Measurements from ENCODE around the gene KIF18A. TPM values are rescaled to one million over a fixed set of nuclear protein-coding genes. Genes with fewer than 3 reads are reported as not detected.

Gene KIF18A
- total RNA-seq, 4 donors from 2014 or later = 1.7 to 9.1 (median 3.6) TPM

DNA sequence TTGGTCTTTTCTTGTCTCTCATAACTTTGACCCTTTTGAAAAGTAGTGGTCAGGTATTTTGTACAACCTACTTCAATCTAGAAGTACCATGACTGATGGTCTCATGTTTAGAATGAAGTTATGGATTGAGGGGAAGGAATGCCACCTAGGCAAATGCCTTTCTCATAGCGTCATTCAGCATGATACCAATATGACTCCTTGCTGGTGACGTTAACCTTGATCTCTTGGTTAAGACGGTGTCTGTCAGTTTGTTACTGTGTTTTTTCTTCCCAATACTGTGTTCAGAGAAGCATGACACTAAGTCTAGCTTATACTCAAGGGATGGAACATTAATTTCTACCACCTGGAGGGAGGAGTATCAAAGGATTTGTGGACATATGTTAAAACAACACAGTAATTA, 130.9 kb downstream of the KIF18A start:
- no peak for DNase-seq
- Histone ChIP-seq H3K4me3 (no peak overlapping the region), H3K4me1 (no peaks in the 10 kb centered on the region), H3K27me3 (no peaks in the 10 kb centered on the region), H3K9me3 (no peaks in the 10 kb centered on the region), H3K36me3 (no peaks in the 10 kb centered on the region), H3K27ac (no peak overlapping the region)
- TF ChIP-seq, protein P1, sequence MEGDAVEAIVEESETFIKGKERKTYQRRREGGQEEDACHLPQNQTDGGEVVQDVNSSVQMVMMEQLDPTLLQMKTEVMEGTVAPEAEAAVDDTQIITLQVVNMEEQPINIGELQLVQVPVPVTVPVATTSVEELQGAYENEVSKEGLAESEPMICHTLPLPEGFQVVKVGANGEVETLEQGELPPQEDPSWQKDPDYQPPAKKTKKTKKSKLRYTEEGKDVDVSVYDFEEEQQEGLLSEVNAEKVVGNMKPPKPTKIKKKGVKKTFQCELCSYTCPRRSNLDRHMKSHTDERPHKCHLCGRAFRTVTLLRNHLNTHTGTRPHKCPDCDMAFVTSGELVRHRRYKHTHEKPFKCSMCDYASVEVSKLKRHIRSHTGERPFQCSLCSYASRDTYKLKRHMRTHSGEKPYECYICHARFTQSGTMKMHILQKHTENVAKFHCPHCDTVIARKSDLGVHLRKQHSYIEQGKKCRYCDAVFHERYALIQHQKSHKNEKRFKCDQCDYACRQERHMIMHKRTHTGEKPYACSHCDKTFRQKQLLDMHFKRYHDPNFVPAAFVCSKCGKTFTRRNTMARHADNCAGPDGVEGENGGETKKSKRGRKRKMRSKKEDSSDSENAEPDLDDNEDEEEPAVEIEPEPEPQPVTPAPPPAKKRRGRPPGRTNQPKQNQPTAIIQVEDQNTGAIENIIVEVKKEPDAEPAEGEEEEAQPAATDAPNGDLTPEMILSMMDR (IDR thresholded peaks at IDR 0.05) = no peak
- no peak for TF ChIP-seq POLR2A (IDR thresholded peaks at IDR 0.05)
- intact Hi-C loops (cut with DNase I) = no loop called here
- 75 to 89% methylated on average over 3 of the region's 3 CpGs for WGBS, 2 donors

DNA sequence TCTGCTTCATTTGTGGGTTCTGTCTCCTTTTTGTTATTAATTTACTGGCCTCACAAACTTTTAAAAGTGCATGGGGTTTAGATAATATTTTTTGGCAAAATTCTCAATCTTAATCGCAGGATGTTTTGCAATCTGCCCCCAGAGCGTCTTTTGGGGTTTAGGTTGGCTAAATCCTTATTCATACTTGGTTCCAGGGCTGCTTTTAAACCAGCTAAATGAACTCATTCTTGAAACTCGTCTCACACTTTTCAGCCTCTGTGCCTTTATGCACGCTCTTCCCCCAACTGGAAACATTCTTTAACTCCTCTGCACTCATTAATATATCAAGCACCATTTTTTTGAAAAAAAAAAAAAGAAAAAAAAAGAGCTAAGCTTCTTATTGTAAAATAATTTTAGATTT, 131.7 kb downstream of the KIF18A start:
- TF ChIP-seq POLR2A (IDR thresholded peaks at IDR 0.05) = no peak
- TF ChIP-seq, protein P1 (IDR thresholded peaks at IDR 0.05) = no peak
- Histone ChIP-seq H3K27me3 (no peaks in the 10 kb centered on the region), H3K27ac (no peak overlapping the region), H3K9me3 (no peaks in the 10 kb centered on the region), H3K36me3 (no peaks in the 10 kb centered on the region), H3K4me1 (no peaks in the 10 kb centered on the region), H3K4me3 (no peak overlapping the region)
- DNase-seq = no peak
- intact Hi-C loops (cut with DNase I) = no loop called here
- WGBS, 2 donors = 61 to 64% methylated on average over 4 of the region's 4 CpGs

DNA sequence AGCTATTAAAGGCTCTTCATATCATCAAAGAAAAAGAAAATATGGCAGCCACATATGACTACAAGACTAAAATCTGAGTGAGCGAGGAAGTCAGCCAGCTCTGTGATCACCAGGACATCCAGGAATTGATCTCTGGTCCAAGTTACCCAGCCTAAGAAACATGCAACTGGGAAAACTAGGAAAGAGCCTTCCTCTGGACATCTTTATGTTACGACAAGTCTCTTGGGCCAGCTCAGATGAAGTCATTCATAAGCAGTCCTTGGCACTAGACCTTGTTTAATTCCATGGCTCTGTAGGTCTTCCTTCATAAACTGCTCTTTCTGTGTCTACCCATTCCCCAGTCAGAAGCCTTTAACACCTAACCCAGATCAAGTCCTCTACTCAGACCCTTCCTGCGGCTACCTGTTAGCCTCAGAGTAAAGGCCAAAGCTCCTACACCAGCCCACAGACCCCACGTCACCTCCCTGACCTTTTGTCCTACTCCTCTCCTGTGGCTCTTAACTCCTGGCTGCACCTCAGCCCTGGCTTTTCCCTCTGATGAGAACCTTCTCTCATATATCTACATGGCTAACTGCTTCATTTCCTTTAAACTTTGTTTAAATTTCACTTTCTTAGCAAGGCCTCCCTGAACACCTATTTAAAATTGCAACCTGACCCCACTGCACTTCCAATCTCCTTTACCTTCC, 134.0 kb downstream of the KIF18A start:
- TF ChIP-seq, protein P1 (IDR thresholded peaks at IDR 0.05) = no peak
- TF ChIP-seq POLR2A (IDR thresholded peaks at IDR 0.05) = no peak
- WGBS, 2 donors = 81 to 85% methylated on average over 4 of the region's 4 CpGs
- Histone ChIP-seq H3K4me3 (no peak overlapping the region), H3K9me3 (no peaks in the 10 kb centered on the region), H3K27me3 (no peaks in the 10 kb centered on the region), H3K4me1 (no peaks in the 10 kb centered on the region), H3K27ac (no peak overlapping the region), H3K36me3 (no peaks in the 10 kb centered on the region)
- no peak for DNase-seq
- intact Hi-C loops (cut with DNase I) = no loop called here

DNA sequence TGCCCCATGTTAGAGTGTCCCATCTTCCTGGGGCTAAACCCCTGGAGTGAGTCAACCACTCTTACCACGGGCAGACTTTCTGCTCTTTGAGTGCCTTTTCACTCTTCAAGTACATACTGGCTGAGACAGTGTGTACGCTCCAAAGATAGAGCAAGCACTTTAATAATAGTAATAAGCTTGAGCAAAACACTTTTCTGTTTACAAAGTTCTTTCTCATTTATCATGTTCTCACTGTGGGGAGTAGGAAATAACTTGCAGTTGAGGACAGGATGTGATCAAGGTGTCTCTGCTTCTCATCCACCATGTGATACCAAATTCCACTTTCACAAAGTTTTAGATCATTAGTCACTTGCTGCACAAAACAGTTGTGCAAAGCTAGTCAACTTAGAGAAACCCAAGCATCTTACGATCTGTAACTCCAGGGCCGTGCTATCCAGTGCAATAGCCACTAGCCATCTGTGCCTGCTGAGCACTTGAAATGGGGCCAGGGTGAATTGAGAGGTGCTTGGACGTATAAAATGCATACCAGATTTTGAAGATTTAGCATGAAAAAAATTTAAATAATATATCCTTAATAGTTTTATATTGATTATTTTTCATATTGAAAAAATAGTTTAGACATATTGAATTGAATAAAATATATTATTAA, 135.3 kb downstream of the KIF18A start:
- no peaks in the 10 kb centered on the region for H3K27me3 ChIP-seq
- TF ChIP-seq, protein P1 (IDR thresholded peaks at IDR 0.05) = no peak
- TF ChIP-seq POLR2A (IDR thresholded peaks at IDR 0.05) = no peak
- no peaks in the 10 kb centered on the region for H3K36me3 ChIP-seq
- H3K4me1 ChIP-seq = no peaks in the 10 kb centered on the region
- WGBS, 2 donors = 77 to 79% methylated on average over 5 of the region's 5 CpGs
- intact Hi-C loops (cut with DNase I) = no loop called here
- H3K9me3 ChIP-seq = no peaks in the 10 kb centered on the region
- DNase-seq = no peak
- H3K4me3 ChIP-seq = no peak overlapping the region
- H3K27ac ChIP-seq = no peak overlapping the region

DNA sequence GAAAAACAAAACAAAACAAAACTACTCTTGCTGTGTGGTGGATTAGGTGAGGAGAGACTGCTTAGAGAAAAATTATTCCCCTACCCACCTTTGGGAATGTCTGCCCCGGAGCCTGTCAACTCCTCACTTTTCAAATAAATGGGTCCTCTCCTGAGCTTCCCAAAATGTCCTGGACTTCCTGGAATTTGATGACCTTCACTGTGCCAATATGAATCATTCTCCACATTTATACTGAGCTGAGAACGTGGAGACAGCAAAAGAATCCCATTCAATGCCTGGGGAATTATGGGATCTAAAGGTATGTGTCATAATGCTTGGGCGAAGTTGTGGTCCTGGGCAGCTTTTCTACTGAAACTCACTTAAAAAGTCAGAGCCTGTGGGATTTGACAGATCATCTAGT, 136.8 kb downstream of the KIF18A start:
- no peak for DNase-seq
- H3K4me3 ChIP-seq = no peak overlapping the region
- no peaks in the 10 kb centered on the region for H3K36me3 ChIP-seq
- no peaks in the 10 kb centered on the region for H3K27me3 ChIP-seq
- no peak overlapping the region for H3K27ac ChIP-seq
- H3K9me3 ChIP-seq = no peaks in the 10 kb centered on the region
- intact Hi-C loops (cut with DNase I) = no loop called here
- WGBS, 2 donors = 74% methylated on average over 3 of the region's 3 CpGs
- H3K4me1 ChIP-seq = no peaks in the 10 kb centered on the region
- TF ChIP-seq, protein P1 (IDR thresholded peaks at IDR 0.05) = no peak
- TF ChIP-seq POLR2A (IDR thresholded peaks at IDR 0.05) = no peak
